HepG2 (cell line): ENCODE measurements around the gene GNAI2. TPM values are rescaled to one million over a fixed set of nuclear protein-coding genes. Genes with fewer than 3 reads are reported as not detected.

ENCODE experiments used
- FOSL2 ChIP-seq: sonication (generic); formaldehyde crosslinking; IDR thresholded peaks from 2 replicates; pipeline ENCODE4 v1.4.0; 2020; ENCODE audit warnings: missing genetic modification reagents
- HNRNPK ChIP-seq: fragments of 200-400 bp; formaldehyde crosslinking; IDR thresholded peaks from 2 replicates; pipeline ENCODE4 v1.6.1; 2018; ENCODE audit warnings: low read length, low read depth, moderate library complexity, mild to moderate bottlenecking; ENCODE audit not compliant: poor library complexity, severe bottlenecking
- KAT7 ChIP-seq: IDR thresholded peaks from 2 replicates; pipeline ENCODE4 v1.6.1; 2018; ENCODE audit warnings: borderline replicate concordance, missing compliant biosample characterization
- NCOR1 ChIP-seq: fragments of 200-600 bp; sonication (generic); IDR thresholded peaks from 2 replicates; pipeline ENCODE4 v1.7.0; 2017; ENCODE audit warnings: antibody characterized with exemption, low read length, borderline replicate concordance
- RAD21 ChIP-seq: fragments of 450-650 bp; formaldehyde crosslinking; IDR thresholded peaks from 2 replicates; pipeline ENCODE4 v1.5.0; 2020; ENCODE audit warnings: mild to moderate bottlenecking
- REXO4 ChIP-seq: sonication (generic); formaldehyde crosslinking; IDR thresholded peaks from 2 replicates; pipeline ENCODE4 v1.8.0; 2022; ENCODE audit warnings: missing genetic modification reagents, mild to moderate bottlenecking, borderline replicate concordance
- SKIL ChIP-seq: sonication (generic); formaldehyde crosslinking; IDR thresholded peaks from 2 replicates; pipeline ENCODE4 v1.8.0; 2022; ENCODE audit warnings: missing genetic modification reagents, mild to moderate bottlenecking, moderate library complexity, borderline replicate concordance
- SPEN ChIP-seq: sonication (generic); formaldehyde crosslinking; IDR thresholded peaks from 2 replicates; pipeline ENCODE4 v1.5.1; 2020; ENCODE audit warnings: low read depth, mild to moderate bottlenecking, missing genetic modification reagents
- TARDBP ChIP-seq: sonication (generic); formaldehyde crosslinking; IDR thresholded peaks from 2 replicates; pipeline ENCODE4 v1.8.0; 2022; ENCODE audit warnings: mild to moderate bottlenecking, missing genetic modification reagents
- ZFP91 ChIP-seq: sonication (generic); formaldehyde crosslinking; IDR thresholded peaks from 2 replicates; pipeline ENCODE4 v1.9.0; 2022; ENCODE audit warnings: missing genetic modification reagents, mild to moderate bottlenecking, borderline replicate concordance
- ZNF256 ChIP-seq: sonication (generic); formaldehyde crosslinking; conservative IDR thresholded peaks from 2 replicates; pipeline ENCODE4 v1.4.0; 2020; ENCODE audit warnings: missing genetic modification reagents
- ZNF510 ChIP-seq: sonication (generic); formaldehyde crosslinking; IDR thresholded peaks from 2 replicates; pipeline ENCODE4 v1.4.0; 2020; ENCODE audit warnings: low read depth, mild to moderate bottlenecking, missing genetic modification reagents
- ZNF773 ChIP-seq: sonication (generic); formaldehyde crosslinking; IDR thresholded peaks from 2 replicates; pipeline ENCODE4 v1.4.0; 2020; ENCODE audit warnings: missing genetic modification reagents, borderline replicate concordance
- polyA plus RNA-seq, 8 experiments: library from polyadenylated mRNA; depleted of rRNA in 3 of 8; stranded (reverse) in 7 of 8; unstranded in 1 of 8; fragments of >200 nt; fragmentation: Illumina TruSeq in 4 of 8; extraction: Trizol in 4 of 8; gene quantifications; 2 replicates each; pipeline versions ENCODE4 v1.2.1 to v1.2.3, GENCODE V29; 2011 to 2016; ENCODE audit warnings: low read depth in 4 of 8, missing spikeins in 1 of 8, mixed read lengths in 1 of 8; ENCODE audit not compliant: insufficient read depth in 1 of 8
- total RNA-seq, 5 experiments: library from RNA; depleted of rRNA; stranded (reverse); fragments of >200 nt; fragmentation: Illumina TruSeq; extraction: Trizol; gene quantifications; 2 replicates each; pipeline ENCODE4 v1.2.3, GENCODE V29; 2016; ENCODE audit warnings: low read depth in 1 of 5
- TF ChIP-seq, protein P1 (sequence below): sonication (generic); formaldehyde crosslinking; IDR thresholded peaks from one replicate; pipeline ENCODE4 v1.5.1; 2020; ENCODE audit warnings: mild to moderate bottlenecking, missing genetic modification reagents; ENCODE audit errors: not compliant biosample characterization
- TF ChIP-seq, protein P2 (sequence below): sonication (generic); formaldehyde crosslinking; IDR thresholded peaks from 2 replicates; pipeline ENCODE4 v1.5.0; 2020; ENCODE audit warnings: missing genetic modification reagents, mild to moderate bottlenecking, borderline replicate concordance

GNAI2 gene
- total and polyA plus RNA-seq, 2 of the 13 experiments (the other 11 are each of a cell fraction or from before 2014, with no cell fraction given) = 51.1 to 66.2 TPM

DNA sequence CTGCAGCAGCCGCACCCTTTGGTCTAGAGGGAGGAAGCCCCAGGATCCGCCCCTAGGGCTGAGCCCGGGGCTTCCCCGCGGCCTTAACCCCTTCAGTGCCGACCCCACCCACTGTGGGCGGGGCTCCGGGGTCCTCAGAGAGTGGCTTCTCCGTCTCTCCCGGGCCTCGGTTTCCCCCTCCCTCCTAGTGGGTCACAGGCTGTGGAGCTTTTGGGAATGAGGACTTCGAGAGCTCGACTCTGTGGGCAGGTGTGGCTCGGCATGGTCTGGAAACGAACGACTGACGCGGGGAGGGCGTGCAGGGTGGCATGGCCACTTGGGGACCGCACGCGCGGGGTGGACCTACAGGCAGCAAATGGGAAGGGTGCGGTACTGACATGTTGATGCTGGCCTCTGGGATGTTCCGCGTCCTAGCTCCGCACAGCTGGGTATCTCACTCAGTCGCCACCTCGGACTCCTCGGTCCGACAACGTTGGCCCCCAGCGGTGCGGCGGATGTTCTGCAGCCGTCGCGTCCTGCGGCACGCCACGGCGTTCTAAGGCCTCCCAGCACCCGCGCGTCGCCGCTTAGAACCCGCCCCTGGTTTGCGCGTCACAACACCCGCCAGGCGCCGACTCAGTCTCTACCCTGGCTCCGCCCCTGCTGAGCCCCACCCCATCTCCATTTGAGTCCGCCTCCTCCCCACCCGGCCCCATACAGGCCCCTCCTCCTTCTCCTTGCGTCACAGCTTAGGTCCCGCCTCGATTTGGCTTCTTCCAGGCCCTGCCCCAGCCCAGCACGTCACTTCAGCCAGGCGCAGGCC is 63.0 kb downstream of the GNAI2 start, which contains the start of the genes HYAL3 and NAA80 (continued):
- TF ChIP-seq, protein P1, sequence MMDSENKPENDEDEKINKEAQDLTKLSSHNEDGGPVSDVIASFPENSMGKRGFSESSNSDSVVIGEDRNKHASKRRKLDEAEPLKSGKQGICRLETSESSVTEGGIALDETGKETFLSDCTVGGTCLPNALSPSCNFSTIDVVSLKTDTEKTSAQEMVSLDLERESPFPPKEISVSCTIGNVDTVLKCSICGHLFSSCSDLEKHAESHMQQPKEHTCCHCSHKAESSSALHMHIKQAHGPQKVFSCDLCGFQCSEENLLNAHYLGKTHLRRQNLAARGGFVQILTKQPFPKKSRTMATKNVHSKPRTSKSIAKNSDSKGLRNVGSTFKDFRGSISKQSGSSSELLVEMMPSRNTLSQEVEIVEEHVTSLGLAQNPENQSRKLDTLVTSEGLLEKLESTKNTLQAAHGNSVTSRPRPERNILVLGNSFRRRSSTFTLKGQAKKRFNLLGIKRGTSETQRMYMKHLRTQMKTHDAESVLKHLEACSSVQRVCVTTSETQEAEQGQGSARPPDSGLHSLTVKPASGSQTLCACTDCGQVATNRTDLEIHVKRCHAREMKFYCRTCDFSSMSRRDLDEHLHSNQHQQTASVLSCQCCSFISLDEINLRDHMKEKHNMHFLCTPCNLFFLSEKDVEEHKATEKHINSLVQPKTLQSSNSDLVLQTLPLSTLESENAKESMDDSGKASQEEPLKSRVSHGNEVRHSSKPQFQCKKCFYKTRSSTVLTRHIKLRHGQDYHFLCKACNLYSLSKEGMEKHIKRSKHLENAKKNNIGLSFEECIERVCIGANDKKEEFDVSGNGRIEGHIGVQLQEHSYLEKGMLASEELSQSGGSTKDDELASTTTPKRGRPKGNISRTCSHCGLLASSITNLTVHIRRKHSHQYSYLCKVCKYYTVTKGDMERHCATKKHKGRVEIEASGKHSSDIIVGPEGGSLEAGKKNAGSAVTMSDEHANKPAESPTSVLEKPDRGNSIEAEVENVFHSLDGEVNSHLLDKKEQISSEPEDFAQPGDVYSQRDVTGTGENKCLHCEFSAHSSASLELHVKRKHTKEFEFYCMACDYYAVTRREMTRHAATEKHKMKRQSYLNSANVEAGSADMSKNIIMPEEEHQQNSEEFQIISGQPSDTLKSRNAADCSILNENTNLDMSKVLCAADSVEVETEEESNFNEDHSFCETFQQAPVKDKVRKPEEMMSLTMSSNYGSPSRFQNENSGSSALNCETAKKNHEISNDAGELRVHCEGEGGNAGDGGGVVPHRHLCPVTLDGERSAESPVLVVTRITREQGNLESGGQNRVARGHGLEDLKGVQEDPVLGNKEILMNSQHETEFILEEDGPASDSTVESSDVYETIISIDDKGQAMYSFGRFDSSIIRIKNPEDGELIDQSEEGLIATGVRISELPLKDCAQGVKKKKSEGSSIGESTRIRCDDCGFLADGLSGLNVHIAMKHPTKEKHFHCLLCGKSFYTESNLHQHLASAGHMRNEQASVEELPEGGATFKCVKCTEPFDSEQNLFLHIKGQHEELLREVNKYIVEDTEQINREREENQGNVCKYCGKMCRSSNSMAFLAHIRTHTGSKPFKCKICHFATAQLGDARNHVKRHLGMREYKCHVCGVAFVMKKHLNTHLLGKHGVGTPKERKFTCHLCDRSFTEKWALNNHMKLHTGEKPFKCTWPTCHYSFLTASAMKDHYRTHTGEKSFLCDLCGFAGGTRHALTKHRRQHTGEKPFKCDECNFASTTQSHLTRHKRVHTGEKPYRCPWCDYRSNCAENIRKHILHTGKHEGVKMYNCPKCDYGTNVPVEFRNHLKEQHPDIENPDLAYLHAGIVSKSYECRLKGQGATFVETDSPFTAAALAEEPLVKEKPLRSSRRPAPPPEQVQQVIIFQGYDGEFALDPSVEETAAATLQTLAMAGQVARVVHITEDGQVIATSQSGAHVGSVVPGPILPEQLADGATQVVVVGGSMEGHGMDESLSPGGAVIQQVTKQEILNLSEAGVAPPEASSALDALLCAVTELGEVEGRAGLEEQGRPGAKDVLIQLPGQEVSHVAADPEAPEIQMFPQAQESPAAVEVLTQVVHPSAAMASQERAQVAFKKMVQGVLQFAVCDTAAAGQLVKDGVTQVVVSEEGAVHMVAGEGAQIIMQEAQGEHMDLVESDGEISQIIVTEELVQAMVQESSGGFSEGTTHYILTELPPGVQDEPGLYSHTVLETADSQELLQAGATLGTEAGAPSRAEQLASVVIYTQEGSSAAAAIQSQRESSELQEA = peak; percentile 27
- peak; percentile 28; the same call in 1 of the 2 replicates for TF ChIP-seq REXO4 (CRISPR knock-in tag)
- TF ChIP-seq TARDBP (CRISPR knock-in tag) = peak; percentile 60
- peak; percentile 93 for TF ChIP-seq ZFP91 (CRISPR knock-in tag)
- peak; percentile 19; the same call in 1 of the 2 replicates for TF ChIP-seq NCOR1
- no peak for TF ChIP-seq KAT7 (CRISPR knock-in tag)
- TF ChIP-seq RAD21 (CRISPR knock-in tag) = peak; percentile 67; the same call in 1 of the 2 replicates
- TF ChIP-seq HNRNPK = peak; percentile 82
- TF ChIP-seq FOSL2 (CRISPR knock-in tag) = no peak
- TF ChIP-seq, protein P2, sequence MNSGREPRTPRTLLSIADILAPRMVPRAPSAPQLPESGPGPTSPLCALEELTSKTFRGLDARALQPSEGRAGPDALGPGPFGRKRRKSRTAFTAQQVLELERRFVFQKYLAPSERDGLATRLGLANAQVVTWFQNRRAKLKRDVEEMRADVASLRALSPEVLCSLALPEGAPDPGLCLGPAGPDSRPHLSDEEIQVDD = 0 out of 2 replicates have a peak, but pooled peaks have one; percentile 59
- TF ChIP-seq SKIL (CRISPR knock-in tag) = no peak; the same call in 1 of the 2 replicates
- peak; percentile 70; the same call in 1 of the 2 replicates for TF ChIP-seq ZNF773 (CRISPR knock-in tag)
- no peak for TF ChIP-seq ZNF256 (CRISPR knock-in tag)
- no peak for TF ChIP-seq ZNF510 (CRISPR knock-in tag)
- TF ChIP-seq SPEN (CRISPR knock-in tag) = no peak; the same call in none of the 2 replicates
